ENCODE measurements around the gene AGPAT3. TPM values are rescaled to one million over a fixed set of nuclear protein-coding genes. Genes with fewer than 3 reads are reported as not detected.

AGPAT3 gene
- total and polyA plus RNA-seq, 10 of the 15 experiments (the other 5 are each of a cell fraction or from before 2014, with no cell fraction given), result 1.2 to 110 (median 30.8) TPM

DNA sequence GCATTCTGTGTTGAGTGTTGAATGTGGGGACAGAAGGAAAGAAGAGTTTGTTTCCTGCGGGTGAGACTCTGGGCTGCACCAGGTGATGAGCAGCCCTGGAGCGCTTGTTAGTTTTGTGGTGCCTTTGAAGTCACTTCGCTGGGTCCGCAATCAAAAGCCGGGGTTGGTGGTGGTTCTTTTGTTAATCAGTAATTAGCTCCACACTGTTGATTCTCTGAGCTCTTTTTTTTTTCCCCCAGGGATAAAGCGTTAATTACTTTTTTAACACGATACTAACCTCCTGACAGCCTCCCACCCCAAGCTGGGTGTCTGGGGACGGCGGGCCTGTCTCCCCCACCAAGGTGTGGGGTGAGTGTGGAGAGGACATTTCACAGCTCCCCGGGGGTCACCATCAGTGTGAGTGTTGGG lies 56.6 kb downstream of the AGPAT3 start (continued):
- TF ChIP-seq, protein P1, sequence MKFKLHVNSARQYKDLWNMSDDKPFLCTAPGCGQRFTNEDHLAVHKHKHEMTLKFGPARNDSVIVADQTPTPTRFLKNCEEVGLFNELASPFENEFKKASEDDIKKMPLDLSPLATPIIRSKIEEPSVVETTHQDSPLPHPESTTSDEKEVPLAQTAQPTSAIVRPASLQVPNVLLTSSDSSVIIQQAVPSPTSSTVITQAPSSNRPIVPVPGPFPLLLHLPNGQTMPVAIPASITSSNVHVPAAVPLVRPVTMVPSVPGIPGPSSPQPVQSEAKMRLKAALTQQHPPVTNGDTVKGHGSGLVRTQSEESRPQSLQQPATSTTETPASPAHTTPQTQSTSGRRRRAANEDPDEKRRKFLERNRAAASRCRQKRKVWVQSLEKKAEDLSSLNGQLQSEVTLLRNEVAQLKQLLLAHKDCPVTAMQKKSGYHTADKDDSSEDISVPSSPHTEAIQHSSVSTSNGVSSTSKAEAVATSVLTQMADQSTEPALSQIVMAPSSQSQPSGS (IDR thresholded peaks at IDR 0.05; ENCODE audit: low read length), result no peak
- TF ChIP-seq MXI1 (IDR thresholded peaks at IDR 0.05; ENCODE audit: low read depth, low read length) (no peak), EED (IDR thresholded peaks at IDR 0.05; ENCODE audit: low read depth) (no peak), MEF2B (IDR thresholded peaks at IDR 0.05; ENCODE audit: partially characterized antibody, poor library complexity, severe bottlenecking) (peak; percentile 97), BHLHE40 (IDR thresholded peaks at IDR 0.05; ENCODE audit: borderline replicate concordance in 1 of 2, low read depth in 2 of 2, low read length in 1 of 2) (peak; percentile 26 to 27; a peak in 1 of 4 replicates), ATF7 (IDR thresholded peaks at IDR 0.05; ENCODE audit: low read depth) (no peak), ZNF24 (IDR thresholded peaks at IDR 0.05) (no peak), STAT1 (conservative IDR thresholded peaks at IDR 0.05) (no peak), SMC3 (IDR thresholded peaks at IDR 0.05; ENCODE audit: borderline replicate concordance, low read length) (no peak), SIX5 (IDR thresholded peaks at IDR 0.05; ENCODE audit: low read depth, low read length, severe bottlenecking) (no peak), RB1 (IDR thresholded peaks at IDR 0.05; ENCODE audit: borderline replicate concordance) (peak; percentile 28; the same call in 1 of the 2 replicates)
- TF ChIP-seq, protein P2, sequence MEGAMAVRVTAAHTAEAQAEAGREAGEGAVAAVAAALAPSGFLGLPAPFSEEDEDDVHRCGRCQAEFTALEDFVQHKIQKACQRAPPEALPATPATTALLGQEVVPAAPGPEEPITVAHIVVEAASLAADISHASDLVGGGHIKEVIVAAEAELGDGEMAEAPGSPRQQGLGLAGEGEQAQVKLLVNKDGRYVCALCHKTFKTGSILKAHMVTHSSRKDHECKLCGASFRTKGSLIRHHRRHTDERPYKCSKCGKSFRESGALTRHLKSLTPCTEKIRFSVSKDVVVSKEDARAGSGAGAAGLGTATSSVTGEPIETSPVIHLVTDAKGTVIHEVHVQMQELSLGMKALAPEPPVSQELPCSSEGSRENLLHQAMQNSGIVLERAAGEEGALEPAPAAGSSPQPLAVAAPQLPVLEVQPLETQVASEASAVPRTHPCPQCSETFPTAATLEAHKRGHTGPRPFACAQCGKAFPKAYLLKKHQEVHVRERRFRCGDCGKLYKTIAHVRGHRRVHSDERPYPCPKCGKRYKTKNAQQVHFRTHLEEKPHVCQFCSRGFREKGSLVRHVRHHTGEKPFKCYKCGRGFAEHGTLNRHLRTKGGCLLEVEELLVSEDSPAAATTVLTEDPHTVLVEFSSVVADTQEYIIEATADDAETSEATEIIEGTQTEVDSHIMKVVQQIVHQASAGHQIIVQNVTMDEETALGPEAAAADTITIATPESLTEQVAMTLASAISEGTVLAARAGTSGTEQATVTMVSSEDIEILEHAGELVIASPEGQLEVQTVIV (IDR thresholded peaks at IDR 0.05; ENCODE audit: borderline replicate concordance, partially characterized antibody), result no peak
- TF ChIP-seq, protein P3, sequence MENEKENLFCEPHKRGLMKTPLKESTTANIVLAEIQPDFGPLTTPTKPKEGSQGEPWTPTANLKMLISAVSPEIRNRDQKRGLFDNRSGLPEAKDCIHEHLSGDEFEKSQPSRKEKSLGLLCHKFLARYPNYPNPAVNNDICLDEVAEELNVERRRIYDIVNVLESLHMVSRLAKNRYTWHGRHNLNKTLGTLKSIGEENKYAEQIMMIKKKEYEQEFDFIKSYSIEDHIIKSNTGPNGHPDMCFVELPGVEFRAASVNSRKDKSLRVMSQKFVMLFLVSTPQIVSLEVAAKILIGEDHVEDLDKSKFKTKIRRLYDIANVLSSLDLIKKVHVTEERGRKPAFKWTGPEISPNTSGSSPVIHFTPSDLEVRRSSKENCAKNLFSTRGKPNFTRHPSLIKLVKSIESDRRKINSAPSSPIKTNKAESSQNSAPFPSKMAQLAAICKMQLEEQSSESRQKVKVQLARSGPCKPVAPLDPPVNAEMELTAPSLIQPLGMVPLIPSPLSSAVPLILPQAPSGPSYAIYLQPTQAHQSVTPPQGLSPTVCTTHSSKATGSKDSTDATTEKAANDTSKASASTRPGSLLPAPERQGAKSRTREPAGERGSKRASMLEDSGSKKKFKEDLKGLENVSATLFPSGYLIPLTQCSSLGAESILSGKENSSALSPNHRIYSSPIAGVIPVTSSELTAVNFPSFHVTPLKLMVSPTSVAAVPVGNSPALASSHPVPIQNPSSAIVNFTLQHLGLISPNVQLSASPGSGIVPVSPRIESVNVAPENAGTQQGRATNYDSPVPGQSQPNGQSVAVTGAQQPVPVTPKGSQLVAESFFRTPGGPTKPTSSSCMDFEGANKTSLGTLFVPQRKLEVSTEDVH (IDR thresholded peaks at IDR 0.05; ENCODE audit: low read depth, partially characterized antibody), result no peak
- TF ChIP-seq, protein P4, sequence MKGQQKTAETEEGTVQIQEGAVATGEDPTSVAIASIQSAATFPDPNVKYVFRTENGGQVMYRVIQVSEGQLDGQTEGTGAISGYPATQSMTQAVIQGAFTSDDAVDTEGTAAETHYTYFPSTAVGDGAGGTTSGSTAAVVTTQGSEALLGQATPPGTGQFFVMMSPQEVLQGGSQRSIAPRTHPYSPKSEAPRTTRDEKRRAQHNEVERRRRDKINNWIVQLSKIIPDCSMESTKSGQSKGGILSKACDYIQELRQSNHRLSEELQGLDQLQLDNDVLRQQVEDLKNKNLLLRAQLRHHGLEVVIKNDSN (IDR thresholded peaks at IDR 0.05; ENCODE audit: borderline replicate concordance, extremely low read length, insufficient read depth, low read depth, low read length), result no peak
- TF ChIP-seq, protein P5, sequence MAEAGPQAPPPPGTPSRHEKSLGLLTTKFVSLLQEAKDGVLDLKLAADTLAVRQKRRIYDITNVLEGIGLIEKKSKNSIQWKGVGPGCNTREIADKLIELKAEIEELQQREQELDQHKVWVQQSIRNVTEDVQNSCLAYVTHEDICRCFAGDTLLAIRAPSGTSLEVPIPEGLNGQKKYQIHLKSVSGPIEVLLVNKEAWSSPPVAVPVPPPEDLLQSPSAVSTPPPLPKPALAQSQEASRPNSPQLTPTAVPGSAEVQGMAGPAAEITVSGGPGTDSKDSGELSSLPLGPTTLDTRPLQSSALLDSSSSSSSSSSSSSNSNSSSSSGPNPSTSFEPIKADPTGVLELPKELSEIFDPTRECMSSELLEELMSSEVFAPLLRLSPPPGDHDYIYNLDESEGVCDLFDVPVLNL (IDR thresholded peaks at IDR 0.05; ENCODE audit: low read depth, low read length), result no peak
- TF ChIP-seq, protein P6, sequence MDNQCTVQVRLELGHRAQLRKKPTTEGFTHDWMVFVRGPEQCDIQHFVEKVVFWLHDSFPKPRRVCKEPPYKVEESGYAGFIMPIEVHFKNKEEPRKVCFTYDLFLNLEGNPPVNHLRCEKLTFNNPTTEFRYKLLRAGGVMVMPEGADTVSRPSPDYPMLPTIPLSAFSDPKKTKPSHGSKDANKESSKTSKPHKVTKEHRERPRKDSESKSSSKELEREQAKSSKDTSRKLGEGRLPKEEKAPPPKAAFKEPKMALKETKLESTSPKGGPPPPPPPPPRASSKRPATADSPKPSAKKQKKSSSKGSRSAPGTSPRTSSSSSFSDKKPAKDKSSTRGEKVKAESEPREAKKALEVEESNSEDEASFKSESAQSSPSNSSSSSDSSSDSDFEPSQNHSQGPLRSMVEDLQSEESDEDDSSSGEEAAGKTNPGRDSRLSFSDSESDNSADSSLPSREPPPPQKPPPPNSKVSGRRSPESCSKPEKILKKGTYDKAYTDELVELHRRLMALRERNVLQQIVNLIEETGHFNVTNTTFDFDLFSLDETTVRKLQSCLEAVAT (IDR thresholded peaks at IDR 0.05), result 0 out of 2 replicates have a peak, but pooled peaks have one; percentile 32
